ENCODE data around the gene CCDC9. TPM values are rescaled to one million over a fixed set of nuclear protein-coding genes. Genes with fewer than 3 reads are reported as not detected.
A peak's percentile ranks its signal among the peaks of the same experiment; 100 is the strongest.

The CCDC9 gene
- total and polyA plus RNA-seq, 2 of the 13 experiments (the other 11 are each of a cell fraction or from before 2014, with no cell fraction given), result 2.9 to 6.3 TPM

DNA sequence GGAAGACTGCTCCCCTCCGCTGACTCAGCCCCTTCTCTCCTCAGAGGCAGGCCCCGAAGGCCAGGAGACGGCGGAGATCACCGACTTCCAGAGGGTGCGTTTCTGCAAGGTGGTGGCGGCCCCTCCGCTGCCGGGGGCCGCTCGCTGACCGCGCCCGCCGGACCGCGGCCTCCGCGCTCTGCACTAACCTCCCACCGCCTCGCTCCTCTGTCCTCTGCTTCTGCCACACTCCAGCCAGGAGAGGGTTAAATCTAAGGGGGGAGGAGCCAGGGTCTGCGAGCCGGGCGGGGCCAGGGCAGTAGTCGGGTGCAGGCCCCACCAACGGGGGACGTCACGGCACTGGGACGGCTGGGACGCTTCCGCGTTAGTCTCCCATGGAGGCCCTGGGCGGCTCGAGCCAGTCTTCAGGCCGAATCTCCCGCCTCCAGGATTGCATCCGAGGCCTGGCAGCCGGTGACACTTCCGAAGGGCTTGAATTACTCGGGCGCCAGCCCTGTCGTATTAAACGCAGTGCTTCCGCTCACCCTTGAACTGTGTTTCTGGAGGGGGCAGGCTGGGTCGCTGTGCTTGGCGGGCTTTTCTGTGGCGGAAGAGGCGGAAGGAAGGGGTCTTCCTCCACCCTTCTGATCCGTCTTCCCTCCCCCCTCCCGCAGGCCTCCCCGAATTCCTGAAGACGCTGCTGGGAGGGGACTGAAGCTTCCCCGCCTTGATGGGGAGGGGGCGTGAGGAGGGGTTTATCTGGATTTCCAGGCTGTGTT, 17.2 kb downstream of the CCDC9 start (continued):
- TF ChIP-seq, protein P1, sequence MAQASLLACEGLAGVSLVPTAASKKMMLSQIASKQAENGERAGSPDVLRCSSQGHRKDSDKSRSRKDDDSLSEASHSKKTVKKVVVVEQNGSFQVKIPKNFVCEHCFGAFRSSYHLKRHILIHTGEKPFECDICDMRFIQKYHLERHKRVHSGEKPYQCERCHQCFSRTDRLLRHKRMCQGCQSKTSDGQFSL (CRISPR knock-in tag; IDR thresholded peaks at IDR 0.05), result peak; percentile 67; the same call in 1 of the 2 replicates
- no peak for TF ChIP-seq SAFB2 (CRISPR knock-in tag; IDR thresholded peaks at IDR 0.05; ENCODE audit: borderline replicate concordance, low read depth)
- TF ChIP-seq NCOR1 (IDR thresholded peaks at IDR 0.05; ENCODE audit: borderline replicate concordance, low read length), result no peak
- TF ChIP-seq PHB2 (IDR thresholded peaks at IDR 0.05; ENCODE audit: partially characterized antibody), result no peak
- 0 out of 2 replicates have a peak, but pooled peaks have one; percentile 19 for TF ChIP-seq KDM4B (CRISPR knock-in tag; IDR thresholded peaks at IDR 0.05)
- peak; percentile 17 for TF ChIP-seq PTBP1 (IDR thresholded peaks at IDR 0.05; ENCODE audit: low read depth, low read length, poor library complexity, severe bottlenecking)
- TF ChIP-seq, protein P2, sequence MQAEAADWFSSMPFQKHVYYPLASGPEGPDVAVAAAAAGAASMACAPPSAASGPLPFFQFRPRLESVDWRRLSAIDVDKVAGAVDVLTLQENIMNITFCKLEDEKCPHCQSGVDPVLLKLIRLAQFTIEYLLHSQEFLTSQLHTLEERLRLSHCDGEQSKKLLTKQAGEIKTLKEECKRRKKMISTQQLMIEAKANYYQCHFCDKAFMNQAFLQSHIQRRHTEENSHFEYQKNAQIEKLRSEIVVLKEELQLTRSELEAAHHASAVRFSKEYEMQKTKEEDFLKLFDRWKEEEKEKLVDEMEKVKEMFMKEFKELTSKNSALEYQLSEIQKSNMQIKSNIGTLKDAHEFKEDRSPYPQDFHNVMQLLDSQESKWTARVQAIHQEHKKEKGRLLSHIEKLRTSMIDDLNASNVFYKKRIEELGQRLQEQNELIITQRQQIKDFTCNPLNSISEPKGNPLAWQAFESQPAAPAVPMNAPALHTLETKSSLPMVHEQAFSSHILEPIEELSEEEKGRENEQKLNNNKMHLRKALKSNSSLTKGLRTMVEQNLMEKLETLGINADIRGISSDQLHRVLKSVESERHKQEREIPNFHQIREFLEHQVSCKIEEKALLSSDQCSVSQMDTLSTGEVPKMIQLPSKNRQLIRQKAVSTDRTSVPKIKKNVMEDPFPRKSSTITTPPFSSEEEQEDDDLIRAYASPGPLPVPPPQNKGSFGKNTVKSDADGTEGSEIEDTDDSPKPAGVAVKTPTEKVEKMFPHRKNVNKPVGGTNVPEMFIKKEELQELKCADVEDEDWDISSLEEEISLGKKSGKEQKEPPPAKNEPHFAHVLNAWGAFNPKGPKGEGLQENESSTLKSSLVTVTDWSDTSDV (CRISPR knock-in tag; IDR thresholded peaks at IDR 0.05), result peak; percentile 66; the same call in 1 of the 2 replicates
- TF ChIP-seq, protein P3, sequence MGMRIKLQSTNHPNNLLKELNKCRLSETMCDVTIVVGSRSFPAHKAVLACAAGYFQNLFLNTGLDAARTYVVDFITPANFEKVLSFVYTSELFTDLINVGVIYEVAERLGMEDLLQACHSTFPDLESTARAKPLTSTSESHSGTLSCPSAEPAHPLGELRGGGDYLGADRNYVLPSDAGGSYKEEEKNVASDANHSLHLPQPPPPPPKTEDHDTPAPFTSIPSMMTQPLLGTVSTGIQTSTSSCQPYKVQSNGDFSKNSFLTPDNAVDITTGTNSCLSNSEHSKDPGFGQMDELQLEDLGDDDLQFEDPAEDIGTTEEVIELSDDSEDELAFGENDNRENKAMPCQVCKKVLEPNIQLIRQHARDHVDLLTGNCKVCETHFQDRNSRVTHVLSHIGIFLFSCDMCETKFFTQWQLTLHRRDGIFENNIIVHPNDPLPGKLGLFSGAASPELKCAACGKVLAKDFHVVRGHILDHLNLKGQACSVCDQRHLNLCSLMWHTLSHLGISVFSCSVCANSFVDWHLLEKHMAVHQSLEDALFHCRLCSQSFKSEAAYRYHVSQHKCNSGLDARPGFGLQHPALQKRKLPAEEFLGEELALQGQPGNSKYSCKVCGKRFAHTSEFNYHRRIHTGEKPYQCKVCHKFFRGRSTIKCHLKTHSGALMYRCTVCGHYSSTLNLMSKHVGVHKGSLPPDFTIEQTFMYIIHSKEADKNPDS (CRISPR knock-in tag; IDR thresholded peaks at IDR 0.05), result no peak
- no peak; the same call in 1 of the 2 replicates for TF ChIP-seq ZNF598 (CRISPR knock-in tag; IDR thresholded peaks at IDR 0.05; ENCODE audit: borderline replicate concordance)
- no peak for TF ChIP-seq ZNF616 (CRISPR knock-in tag; IDR thresholded peaks at IDR 0.05; ENCODE audit: low read depth)
- TF ChIP-seq ATF7-NPFF (CRISPR knock-in tag; IDR thresholded peaks at IDR 0.05; ENCODE audit: low read depth), result peak; percentile 79
- TF ChIP-seq, protein P4, sequence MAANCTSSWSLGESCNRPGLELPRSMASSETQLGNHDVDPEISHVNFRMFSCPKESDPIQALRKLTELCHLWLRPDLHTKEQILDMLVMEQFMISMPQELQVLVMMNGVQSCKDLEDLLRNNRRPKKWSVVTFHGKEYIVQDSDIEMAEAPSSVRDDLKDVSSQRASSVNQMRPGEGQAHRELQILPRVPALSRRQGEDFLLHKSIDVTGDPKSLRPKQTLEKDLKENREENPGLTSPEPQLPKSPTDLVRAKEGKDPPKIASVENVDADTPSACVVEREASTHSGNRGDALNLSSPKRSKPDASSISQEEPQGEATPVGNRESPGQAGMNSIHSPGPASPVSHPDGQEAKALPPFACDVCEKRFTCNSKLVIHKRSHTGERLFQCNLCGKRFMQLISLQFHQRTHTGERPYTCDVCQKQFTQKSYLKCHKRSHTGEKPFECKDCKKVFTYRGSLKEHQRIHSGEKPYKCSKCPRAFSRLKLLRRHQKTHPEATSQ (CRISPR knock-in tag; IDR thresholded peaks at IDR 0.05; ENCODE audit: borderline replicate concordance), result no peak
- no peak for TF ChIP-seq TEAD3 (CRISPR knock-in tag; optimal IDR thresholded peaks at IDR 0.05; ENCODE audit: borderline replicate concordance)
- no peak for TF ChIP-seq ZNF383 (CRISPR knock-in tag; IDR thresholded peaks at IDR 0.05; ENCODE audit: borderline replicate concordance)
- TF ChIP-seq ZNF441 (CRISPR knock-in tag; IDR thresholded peaks at IDR 0.05; ENCODE audit: borderline replicate concordance), result peak; percentile 22; the same call in 1 of the 2 replicates
- TF ChIP-seq PHF5A (CRISPR knock-in tag; IDR thresholded peaks at IDR 0.05; ENCODE audit: low read depth, unreplicated experiment), result no peak
- 0 out of 2 replicates have a peak, but pooled peaks have one; percentile 50 for TF ChIP-seq CAMTA2 (CRISPR knock-in tag; IDR thresholded peaks at IDR 0.05; ENCODE audit: borderline replicate concordance)
- TF ChIP-seq FLYWCH1 (CRISPR knock-in tag; IDR thresholded peaks at IDR 0.05), result no peak
- TF ChIP-seq, protein P5, sequence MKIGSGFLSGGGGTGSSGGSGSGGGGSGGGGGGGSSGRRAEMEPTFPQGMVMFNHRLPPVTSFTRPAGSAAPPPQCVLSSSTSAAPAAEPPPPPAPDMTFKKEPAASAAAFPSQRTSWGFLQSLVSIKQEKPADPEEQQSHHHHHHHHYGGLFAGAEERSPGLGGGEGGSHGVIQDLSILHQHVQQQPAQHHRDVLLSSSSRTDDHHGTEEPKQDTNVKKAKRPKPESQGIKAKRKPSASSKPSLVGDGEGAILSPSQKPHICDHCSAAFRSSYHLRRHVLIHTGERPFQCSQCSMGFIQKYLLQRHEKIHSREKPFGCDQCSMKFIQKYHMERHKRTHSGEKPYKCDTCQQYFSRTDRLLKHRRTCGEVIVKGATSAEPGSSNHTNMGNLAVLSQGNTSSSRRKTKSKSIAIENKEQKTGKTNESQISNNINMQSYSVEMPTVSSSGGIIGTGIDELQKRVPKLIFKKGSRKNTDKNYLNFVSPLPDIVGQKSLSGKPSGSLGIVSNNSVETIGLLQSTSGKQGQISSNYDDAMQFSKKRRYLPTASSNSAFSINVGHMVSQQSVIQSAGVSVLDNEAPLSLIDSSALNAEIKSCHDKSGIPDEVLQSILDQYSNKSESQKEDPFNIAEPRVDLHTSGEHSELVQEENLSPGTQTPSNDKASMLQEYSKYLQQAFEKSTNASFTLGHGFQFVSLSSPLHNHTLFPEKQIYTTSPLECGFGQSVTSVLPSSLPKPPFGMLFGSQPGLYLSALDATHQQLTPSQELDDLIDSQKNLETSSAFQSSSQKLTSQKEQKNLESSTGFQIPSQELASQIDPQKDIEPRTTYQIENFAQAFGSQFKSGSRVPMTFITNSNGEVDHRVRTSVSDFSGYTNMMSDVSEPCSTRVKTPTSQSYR (CRISPR knock-in tag; IDR thresholded peaks at IDR 0.05; ENCODE audit: borderline replicate concordance), result peak; percentile 14; the same call in 1 of the 2 replicates
